HG03571 (cell line): ENCODE results near the gene GORASP1.
A peak's percentile ranks its signal among the peaks of the same experiment; 100 is the strongest.

Source experiments
- ATAC-seq: cut with Tn5 transposase; IDR thresholded peaks from one replicate; pipeline ENCODE4 v1.9.1; 2021; ENCODE audit not compliant: unreplicated experiment

GORASP1 gene

GRCh38 chr3:39126532-39127071 lies 19.2 kb upstream of the GORASP1 start:
- ATAC-seq: no peak

- ATAC-seq: no peak
Observed at GRCh38 chr3:39125841-39126500, 18.5 kb upstream of the GORASP1 start.

- ATAC-seq: no peak
Observed at GRCh38 chr3:39124876-39125840, 17.7 kb upstream of the GORASP1 start.

- ATAC-seq: peak; percentile 80
Observed at GRCh38 chr3:39122813-39123212, 15.4 kb upstream of the GORASP1 start.

GRCh38 chr3:39121621-39122020 lies 14.2 kb upstream of the GORASP1 start:
- no peak for ATAC-seq

- ATAC-seq: no peak
Observed at GRCh38 chr3:39118931-39119660, 11.7 kb upstream of the GORASP1 start.

- ATAC-seq: no peak
Observed at GRCh38 chr3:39118079-39118478, 10.7 kb upstream of the GORASP1 start.

GRCh38 chr3:39115870-39116269 lies 8.4 kb upstream of the GORASP1 start:
- no peak for ATAC-seq

- ATAC-seq: no peak
Observed at GRCh38 chr3:39114456-39114855, 7.0 kb upstream of the GORASP1 start.

GRCh38 chr3:39113291-39113690 lies 5.9 kb upstream of the GORASP1 start:
- ATAC-seq: no peak

GRCh38 chr3:39112535-39112934 lies 5.1 kb upstream of the GORASP1 start:
- ATAC-seq: no peak

- ATAC-seq: no peak
Observed at GRCh38 chr3:39112113-39112512, 4.7 kb upstream of the GORASP1 start.

GRCh38 chr3:39110041-39110639 lies 2.7 kb upstream of the GORASP1 start:
- ATAC-seq: no peak

- no peak for ATAC-seq
Observed at GRCh38 chr3:39109086-39109485, 1.7 kb upstream of the GORASP1 start.

GRCh38 chr3:39108200-39108710 lies 828 bp upstream of the GORASP1 start:
- ATAC-seq: peak; percentile 79

GRCh38 chr3:39106851-39107387 lies 508 bp downstream of the GORASP1 start:
- ATAC-seq: peak; percentile 9

- no peak for ATAC-seq
Observed at GRCh38 chr3:39106281-39106811, 1.1 kb downstream of the GORASP1 start.

GRCh38 chr3:39105687-39106063 lies 1.8 kb downstream of the GORASP1 start:
- ATAC-seq: no peak

GRCh38 chr3:39104961-39105686 lies 2.3 kb downstream of the GORASP1 start:
- no peak for ATAC-seq
